ENCODE results near the gene CDH11.

CDH11 gene

GRCh38 chr16:65095090-65095728 is 26.7 kb downstream of the CDH11 start:
- Histone ChIP-seq H3K4me2 (ENCODE audit: low read depth, low read length, poor library complexity, severe bottlenecking) (no peak overlapping the region), H3K36me3 (ENCODE audit: insufficient read depth, low read length) (no peaks in the 10 kb centered on the region), H3K9me2 (replicated peaks; ENCODE audit: low read depth, low read length) (no peaks in the 10 kb centered on the region), H3K9me3 (ENCODE audit: insufficient read depth, low read depth, low read length) (no peaks in the 10 kb centered on the region; the same call in 1 of the 2 replicates), H4K20me1 (ENCODE audit: insufficient read depth, low read length, poor library complexity, severe bottlenecking) (no peaks in the 10 kb centered on the region), H3K79me2 (ENCODE audit: insufficient read depth, low read length) (no peaks in the 10 kb centered on the region), H3K4me1 (ENCODE audit: insufficient read depth, low read length, poor library complexity, severe bottlenecking) (no peaks in the 10 kb centered on the region), H3K27me3 (ENCODE audit: insufficient read depth, low read length, poor library complexity, severe bottlenecking) (no peaks in the 10 kb centered on the region), H2AFZ (ENCODE audit: low read length) (no peak overlapping the region), H3K4me3 (ENCODE audit: low read length, poor library complexity, severe bottlenecking) (no peak overlapping the region), H3K9ac (ENCODE audit: low read depth, low read length, poor library complexity, severe bottlenecking) (no peak overlapping the region), H3F3A (ENCODE audit: low read depth) (no peaks in the 10 kb centered on the region)
- TF ChIP-seq CTCF (conservative IDR thresholded peaks at IDR 0.05; ENCODE audit: low read length) (no peak), EZH2phosphoT487 (IDR thresholded peaks at IDR 0.05; ENCODE audit: borderline replicate concordance) (no peak)

- no peaks in the 10 kb centered on the region for H3K9me2 ChIP-seq (replicated peaks; ENCODE audit: low read depth, low read length)
- no peaks in the 10 kb centered on the region for H3F3A ChIP-seq (ENCODE audit: low read depth)
- no peak for TF ChIP-seq EZH2phosphoT487 (IDR thresholded peaks at IDR 0.05; ENCODE audit: borderline replicate concordance)
- TF ChIP-seq CTCF (conservative IDR thresholded peaks at IDR 0.05; ENCODE audit: low read length): no peak
- no peak overlapping the region for H3K4me3 ChIP-seq (ENCODE audit: low read length, poor library complexity, severe bottlenecking)
- H3K4me2 ChIP-seq (ENCODE audit: low read depth, low read length, poor library complexity, severe bottlenecking): no peak overlapping the region
- no peak overlapping the region for H2AFZ ChIP-seq (ENCODE audit: low read length)
- no peaks in the 10 kb centered on the region for H3K27me3 ChIP-seq (ENCODE audit: insufficient read depth, low read length, poor library complexity, severe bottlenecking)
- no peaks in the 10 kb centered on the region for H4K20me1 ChIP-seq (ENCODE audit: insufficient read depth, low read length, poor library complexity, severe bottlenecking)
- H3K79me2 ChIP-seq (ENCODE audit: insufficient read depth, low read length): no peaks in the 10 kb centered on the region
- H3K9ac ChIP-seq (ENCODE audit: low read depth, low read length, poor library complexity, severe bottlenecking): no peak overlapping the region
- no peaks in the 10 kb centered on the region for H3K4me1 ChIP-seq (ENCODE audit: insufficient read depth, low read length, poor library complexity, severe bottlenecking)
- H3K36me3 ChIP-seq (ENCODE audit: insufficient read depth, low read length): no peaks in the 10 kb centered on the region
- H3K9me3 ChIP-seq (ENCODE audit: insufficient read depth, low read depth, low read length): no peaks in the 10 kb centered on the region; the same call in 1 of the 2 replicates
Observed at GRCh38 chr16:65094009-65094408, 27.9 kb downstream of the CDH11 start.

- no peaks in the 10 kb centered on the region for H3K9me2 ChIP-seq (replicated peaks; ENCODE audit: low read depth, low read length)
- no peaks in the 10 kb centered on the region for H4K20me1 ChIP-seq (ENCODE audit: insufficient read depth, low read length, poor library complexity, severe bottlenecking)
- TF ChIP-seq CTCF (conservative IDR thresholded peaks at IDR 0.05; ENCODE audit: low read length) (no peak), EZH2phosphoT487 (IDR thresholded peaks at IDR 0.05; ENCODE audit: borderline replicate concordance) (no peak)
- no peaks in the 10 kb centered on the region for H3K79me2 ChIP-seq (ENCODE audit: insufficient read depth, low read length)
- no peaks in the 10 kb centered on the region for H3K27me3 ChIP-seq (ENCODE audit: insufficient read depth, low read length, poor library complexity, severe bottlenecking)
- H2AFZ ChIP-seq (ENCODE audit: low read length): no peak overlapping the region
- no peak overlapping the region for H3K4me2 ChIP-seq (ENCODE audit: low read depth, low read length, poor library complexity, severe bottlenecking)
- no peaks in the 10 kb centered on the region for H3K9me3 ChIP-seq (ENCODE audit: insufficient read depth, low read depth, low read length)
- no peak overlapping the region for H3K9ac ChIP-seq (ENCODE audit: low read depth, low read length, poor library complexity, severe bottlenecking)
- H3K4me3 ChIP-seq (ENCODE audit: low read length, poor library complexity, severe bottlenecking): no peak overlapping the region
- no peaks in the 10 kb centered on the region for H3K4me1 ChIP-seq (ENCODE audit: insufficient read depth, low read length, poor library complexity, severe bottlenecking)
- no peaks in the 10 kb centered on the region for H3F3A ChIP-seq (ENCODE audit: low read depth)
- H3K36me3 ChIP-seq (ENCODE audit: insufficient read depth, low read length): no peaks in the 10 kb centered on the region
Observed at GRCh38 chr16:65083164-65083857, 38.6 kb downstream of the CDH11 start.

Measured in Loucy (cell line).